H1 (cell line): ENCODE results near the gene PGBD5. TPM values are rescaled to one million over a fixed set of nuclear protein-coding genes. Genes with fewer than 3 reads are reported as not detected.

Source experiments
- CTCF ChIA-PET: fragments of 300-600 bp; sonication (Branson Sonifier 250); formaldehyde crosslinking; loops from one replicate; lab custom pipeline; 2021; ENCODE audit not compliant: partially characterized antibody; lab: Charles Lee
- POLR2A ChIA-PET: fragments of 300-600 bp; sonication (Branson Sonifier 250); formaldehyde crosslinking; loops from one replicate; lab custom pipeline; 2021; ENCODE audit warnings: inconsistent platforms; ENCODE audit not compliant: partially characterized antibody; lab: Charles Lee
- DNase-seq, 2 experiments: peaks; one replicate each; pipeline versions ENCODE4 v3.0.0 to v3.0.0-alpha.2; 2010 to 2022; ENCODE audit warnings: low spot score in 2 of 2, low read depth in 1 of 2, mixed read lengths in 1 of 2
- FAIRE-seq: peaks from 2 replicates; lab custom pipeline; 2011; peaks lifted over from hg19 to GRCh38; lab: Jason Lieb, UNC
- H2AFZ ChIP-seq: 2 replicates; pipeline ENCODE4 v1.8.1; 2012; ENCODE audit warnings: low read length, inconsistent platforms
- H2AK5ac ChIP-seq: 2 replicates; pipeline ENCODE4 v1.6.1; 2013; ENCODE audit warnings: low read depth, low read length
- H2BK120ac ChIP-seq: replicated peaks from 2 replicates; pipeline ENCODE3; 2013; ENCODE audit warnings: low read depth, low read length, inconsistent platforms
- H2BK12ac ChIP-seq: 2 replicates; pipeline ENCODE4 v1.6.1; 2013; ENCODE audit warnings: low read depth, low read length
- H2BK15ac ChIP-seq: 2 replicates; pipeline ENCODE4 v1.6.1; 2013; ENCODE audit warnings: low read length
- H2BK20ac ChIP-seq: 2 replicates; pipeline ENCODE4 v1.6.1; 2013; ENCODE audit warnings: low read length
- H2BK5ac ChIP-seq: 2 replicates; pipeline ENCODE4 v1.6.1; 2013; ENCODE audit warnings: low read depth, low read length
- H3K14ac ChIP-seq: 2 replicates; pipeline ENCODE4 v1.6.1; 2013; ENCODE audit warnings: inconsistent platforms; ENCODE audit not compliant: insufficient read length
- H3K18ac ChIP-seq: 2 replicates; pipeline ENCODE4 v1.6.1; 2013; ENCODE audit warnings: low read length; ENCODE audit errors: extremely low read depth
- H3K23ac ChIP-seq: 2 replicates; pipeline ENCODE4 v1.6.1; 2013; ENCODE audit warnings: inconsistent platforms; ENCODE audit not compliant: insufficient read length
- H3K23me2 ChIP-seq: 2 replicates; pipeline ENCODE4 v1.6.1; 2013; ENCODE audit warnings: low read depth, low read length
- H3K27ac ChIP-seq: 2 replicates; pipeline ENCODE4 v1.6.1; 2011; ENCODE audit warnings: low read depth, low read length, inconsistent platforms
- H3K27me3 ChIP-seq, 4 experiments: replicated peaks in 1 of 4; 1 replicate in 1 of 4; 2 replicates in 3 of 4; pipeline versions ENCODE4 v1.6.1 to v1.8.1; 2011 to 2013; ENCODE audit warnings: low read length in 3 of 4, mild to moderate bottlenecking in 3 of 4, inconsistent platforms in 2 of 4, mixed read lengths in 2 of 4, moderate library complexity in 1 of 4; ENCODE audit not compliant: control insufficient read depth in 3 of 4, insufficient read depth in 3 of 4; ENCODE audit errors: extremely low read depth in 1 of 4
- H3K36me3 ChIP-seq, 4 experiments: 2 replicates each; pipeline versions ENCODE4 v1.6.1 to v1.8.1; 2011 to 2013; ENCODE audit warnings: mild to moderate bottlenecking in 4 of 4, low read length in 3 of 4, moderate library complexity in 2 of 4, control low read depth in 1 of 4, inconsistent platforms in 1 of 4; ENCODE audit not compliant: insufficient read depth in 4 of 4, control insufficient read depth in 2 of 4
- H3K4ac ChIP-seq: replicated peaks from 2 replicates; pipeline ENCODE3; 2013; ENCODE audit warnings: low read length, low read depth, mixed read lengths, inconsistent platforms; ENCODE audit not compliant: insufficient read length
- H3K4me1 ChIP-seq, 4 experiments: replicated peaks in 1 of 4; 1 replicate in 1 of 4; 2 replicates in 3 of 4; pipeline versions ENCODE4 v1.6.1 to v1.8.1; 2011 to 2013; ENCODE audit warnings: low read length in 3 of 4, inconsistent platforms in 2 of 4, mixed read lengths in 1 of 4; ENCODE audit not compliant: insufficient read depth in 4 of 4, control insufficient read depth in 3 of 4
- H3K4me2 ChIP-seq, 2 experiments: 2 replicates each; pipeline versions ENCODE4 v1.6.1 to v1.8.1; 2011 to 2013; ENCODE audit warnings: low read depth in 2 of 2, low read length in 2 of 2, control low read depth in 1 of 2, inconsistent platforms in 1 of 2, mild to moderate bottlenecking in 1 of 2; ENCODE audit not compliant: insufficient read depth in 1 of 2
- H3K4me3 ChIP-seq, 4 experiments: fragments of 200-600, 300-600 bp in 1 of 4; sonication (generic), shearing (Covaris generic), sonication (Bioruptor Twin) in 1 of 4; 2 replicates each; pipeline versions ENCODE4 v1.5.1 to v1.8.1; 2011 to 2016; ENCODE audit warnings: low read length in 4 of 4, low read depth in 3 of 4, control low read depth in 2 of 4, inconsistent platforms in 2 of 4, mild to moderate bottlenecking in 2 of 4, mixed read lengths in 1 of 4, moderate library complexity in 1 of 4; ENCODE audit not compliant: insufficient read depth in 2 of 4; ENCODE audit errors: extremely low read depth in 1 of 4
- H3K56ac ChIP-seq: replicated peaks from 2 replicates; pipeline ENCODE3; 2013; ENCODE audit warnings: low read depth, mild to moderate bottlenecking, mixed read lengths, low read length, inconsistent platforms; ENCODE audit not compliant: insufficient read length
- H3K79me1 ChIP-seq: 2 replicates; pipeline ENCODE4 v1.6.1; 2013; ENCODE audit warnings: low read depth, low read length, control low read depth
- H3K79me2 ChIP-seq, 2 experiments: 2 replicates each; pipeline versions ENCODE4 v1.6.1 to v1.8.1; 2012 to 2013; ENCODE audit warnings: low read length in 2 of 2, mild to moderate bottlenecking in 2 of 2, inconsistent platforms in 1 of 2; ENCODE audit not compliant: insufficient read depth in 2 of 2, control insufficient read depth in 1 of 2
- H3K9ac ChIP-seq, 4 experiments: replicated peaks in 1 of 4; 1 replicate in 1 of 4; 2 replicates in 3 of 4; pipeline versions ENCODE4 v1.6.1 to v1.8.1; 2011 to 2013; ENCODE audit warnings: low read depth in 3 of 4, low read length in 3 of 4, control low read depth in 2 of 4, mild to moderate bottlenecking in 2 of 4, moderate library complexity in 2 of 4, inconsistent platforms in 1 of 4; ENCODE audit errors: extremely low read depth in 1 of 4
- H3K9me3 ChIP-seq, 2 experiments: 2 replicates each; pipeline versions ENCODE4 v1.6.1 to v1.8.1; 2012 to 2013; ENCODE audit warnings: mild to moderate bottlenecking in 2 of 2, moderate library complexity in 2 of 2, control low read depth in 1 of 2, inconsistent platforms in 1 of 2, low read depth in 1 of 2, low read length in 1 of 2, mixed read lengths in 1 of 2; ENCODE audit not compliant: insufficient read depth in 2 of 2
- H4K20me1 ChIP-seq, 2 experiments: replicated peaks in 1 of 2; 2 replicates each; pipeline versions ENCODE3 to v1.8.1; 2011 to 2013; ENCODE audit warnings: inconsistent platforms in 2 of 2, low read length in 2 of 2, mild to moderate bottlenecking in 1 of 2; ENCODE audit not compliant: insufficient read depth in 2 of 2, control insufficient read depth in 1 of 2
- H4K5ac ChIP-seq: 2 replicates; pipeline ENCODE4 v1.6.1; 2013; ENCODE audit warnings: low read length, low read depth, mixed read lengths, inconsistent platforms; ENCODE audit not compliant: insufficient read length
- H4K8ac ChIP-seq: 2 replicates; pipeline ENCODE4 v1.8.0; 2013; ENCODE audit warnings: mild to moderate bottlenecking, moderate library complexity, low read length, inconsistent platforms; ENCODE audit not compliant: insufficient read depth; ENCODE audit errors: extremely low read depth
- H4K91ac ChIP-seq: replicated peaks from 2 replicates; pipeline ENCODE3; 2013; ENCODE audit warnings: low read length, mixed read lengths, inconsistent platforms; ENCODE audit not compliant: insufficient read length
- BRCA1 ChIP-seq: IDR thresholded peaks from 2 replicates; pipeline ENCODE4 v1.6.1; 2012; ENCODE audit warnings: low read depth, low read length, improper control_type of control experiment
- CHD1 ChIP-seq: IDR thresholded peaks from 2 replicates; pipeline ENCODE4 v1.6.1; 2012; ENCODE audit warnings: low read depth, low read length, improper control_type of control experiment
- CREB1 ChIP-seq: IDR thresholded peaks from 2 replicates; pipeline ENCODE4 v1.6.1; 2012; ENCODE audit warnings: inconsistent platforms
- KDM5A ChIP-seq: fragments of 200-600 bp; IDR thresholded peaks from 2 replicates; pipeline ENCODE4 v1.7.1; 2012; ENCODE audit warnings: mild to moderate bottlenecking, low read length, inconsistent platforms, mixed read lengths
- RFX5 ChIP-seq: IDR thresholded peaks from 2 replicates; pipeline ENCODE4 v1.6.1; 2011; ENCODE audit warnings: low read depth, low read length, improper control_type of control experiment, borderline replicate concordance
- RXRA ChIP-seq: IDR thresholded peaks from 2 replicates; pipeline ENCODE4 v1.6.1; 2011; ENCODE audit warnings: low read depth, mild to moderate bottlenecking, low read length, moderate library complexity; ENCODE audit not compliant: insufficient read depth
- SIRT6 ChIP-seq: IDR thresholded peaks from one replicate; pipeline ENCODE4 v1.7.1; 2012; ENCODE audit warnings: low read length, inconsistent platforms
- TAF1 ChIP-seq: IDR thresholded peaks from 2 replicates; pipeline ENCODE4 v1.6.1; 2011; ENCODE audit warnings: mild to moderate bottlenecking, low read depth, low read length
- WGBS, 2 experiments: shearing (Covaris generic) in 1 of 2; methylation state at CpG; one replicate each; pipeline versions ENCODE4 v1.1.6 to v1.1.7; 2013 to 2015; ENCODE audit warnings: low lambda C conversion rate in 2 of 2, mixed read lengths in 2 of 2, inconsistent platforms in 1 of 2, low coverage in 1 of 2, missing lambda C conversion rate in 1 of 2; ENCODE audit not compliant: insufficient replicate concordance in 2 of 2, insufficient coverage in 1 of 2, insufficient read length in 1 of 2; ENCODE audit errors: extremely low coverage in 1 of 2, missing lambda C conversion rate in 1 of 2; 5-methylcytosine and 5-hydroxymethylcytosine counted together
- polyA plus RNA-seq, 7 experiments: library from polyadenylated mRNA; depleted of rRNA in 3 of 7; stranded (reverse) in 5 of 7; unstranded in 2 of 7; fragments of >200 nt in 5 of 7; fragments of 200-250 nt in 2 of 7; gene quantifications; 1 replicate in 5 of 7; 2 replicates in 1 of 7; 4 replicates in 1 of 7; pipeline versions ENCODE4 v1.2.1 to v1.2.3, GENCODE V29; 2011 to 2013; ENCODE audit warnings: missing spikeins in 2 of 7, mixed read lengths in 2 of 7
- total RNA-seq: library from RNA; stranded (reverse); fragmentation: NEBNext Ultra II Directional; extraction: Animal tissue kit (Norgen Biotek cat#: 25700); gene quantifications from 2 replicates; pipeline ENCODE4 v1.2.1, GENCODE V29; 2021
- TF ChIP-seq, protein P1 (sequence below), 3 experiments: IDR thresholded peaks; 1 replicate in 2 of 3; 2 replicates in 1 of 3; pipeline versions ENCODE4 v1.5.1 to v1.6.1; 2011; ENCODE audit warnings: low read length in 3 of 3, mild to moderate bottlenecking in 3 of 3, inconsistent platforms in 2 of 3, low read depth in 1 of 3, moderate library complexity in 1 of 3; ENCODE audit not compliant: insufficient read depth in 1 of 3; ENCODE audit errors: control extremely low read depth in 1 of 3
- TF ChIP-seq, protein P2 (sequence below): IDR thresholded peaks from 2 replicates; pipeline ENCODE4 v1.6.1; 2012; ENCODE audit warnings: inconsistent platforms

The PGBD5 gene
- total and polyA plus RNA-seq, 2 of the 8 experiments (the other 6 are each of a cell fraction or from before 2014, with no cell fraction given): 16.3 to 18.4 TPM

GRCh38 chr1:230347896-230348295 lies 78.2 kb downstream of the PGBD5 start:
- H3K4me2 ChIP-seq: no peak overlapping the region
- FAIRE-seq (no peak), DNase-seq (no peak)
- H3K27me3 ChIP-seq: no peaks in the 10 kb centered on the region
- no peak overlapping the region for H3K4ac ChIP-seq
- no peak overlapping the region for H2BK120ac ChIP-seq
- no peaks in the 10 kb centered on the region for H3K4me1 ChIP-seq
- no peak overlapping the region for H3K4me3 ChIP-seq
- H3K79me1 ChIP-seq: no peaks in the 10 kb centered on the region; the same call in 1 of the 2 replicates
- no peak overlapping the region for H4K8ac ChIP-seq
- no peak overlapping the region for H2BK15ac ChIP-seq
- no peak overlapping the region for H4K91ac ChIP-seq
- H2AK5ac ChIP-seq: no peak overlapping the region
- ChIA-PET POLR2A (interaction anchor here (1.1 kb wide), 1 partner anchor 29 kb away, joined by 4 read pairs; no protein-coding TSS in a partner anchor), CTCF (interaction anchor here (1.3 kb wide), 1 partner anchor 189 kb away, joined by 3 read pairs; no protein-coding TSS in a partner anchor)
- 89% methylated on average over 7 of the region's 7 CpGs; no CpG with 5 or more reads in 1 of the 2 experiments for WGBS, 2 experiments
- no peaks in the 10 kb centered on the region for H4K20me1 ChIP-seq
- H3K79me2 ChIP-seq: no peaks in the 10 kb centered on the region
- no peaks in the 10 kb centered on the region for H3K23me2 ChIP-seq
- no peak for TF ChIP-seq RXRA
- TF ChIP-seq CHD1: no peak
- TF ChIP-seq, protein P1, sequence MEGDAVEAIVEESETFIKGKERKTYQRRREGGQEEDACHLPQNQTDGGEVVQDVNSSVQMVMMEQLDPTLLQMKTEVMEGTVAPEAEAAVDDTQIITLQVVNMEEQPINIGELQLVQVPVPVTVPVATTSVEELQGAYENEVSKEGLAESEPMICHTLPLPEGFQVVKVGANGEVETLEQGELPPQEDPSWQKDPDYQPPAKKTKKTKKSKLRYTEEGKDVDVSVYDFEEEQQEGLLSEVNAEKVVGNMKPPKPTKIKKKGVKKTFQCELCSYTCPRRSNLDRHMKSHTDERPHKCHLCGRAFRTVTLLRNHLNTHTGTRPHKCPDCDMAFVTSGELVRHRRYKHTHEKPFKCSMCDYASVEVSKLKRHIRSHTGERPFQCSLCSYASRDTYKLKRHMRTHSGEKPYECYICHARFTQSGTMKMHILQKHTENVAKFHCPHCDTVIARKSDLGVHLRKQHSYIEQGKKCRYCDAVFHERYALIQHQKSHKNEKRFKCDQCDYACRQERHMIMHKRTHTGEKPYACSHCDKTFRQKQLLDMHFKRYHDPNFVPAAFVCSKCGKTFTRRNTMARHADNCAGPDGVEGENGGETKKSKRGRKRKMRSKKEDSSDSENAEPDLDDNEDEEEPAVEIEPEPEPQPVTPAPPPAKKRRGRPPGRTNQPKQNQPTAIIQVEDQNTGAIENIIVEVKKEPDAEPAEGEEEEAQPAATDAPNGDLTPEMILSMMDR (IDR thresholded peaks at IDR 0.05; ENCODE audit: control extremely low read depth in 1 of 3, insufficient read depth in 1 of 3, low read depth in 1 of 3, low read length in 3 of 3): no peak
- no peak for TF ChIP-seq BRCA1
- no peak for TF ChIP-seq SIRT6
- TF ChIP-seq TAF1: no peak
- no peak for TF ChIP-seq CREB1
- TF ChIP-seq RFX5: no peak
- no peak for TF ChIP-seq KDM5A
- TF ChIP-seq, protein P2, sequence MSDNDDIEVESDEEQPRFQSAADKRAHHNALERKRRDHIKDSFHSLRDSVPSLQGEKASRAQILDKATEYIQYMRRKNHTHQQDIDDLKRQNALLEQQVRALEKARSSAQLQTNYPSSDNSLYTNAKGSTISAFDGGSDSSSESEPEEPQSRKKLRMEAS: no peak
- H2BK20ac ChIP-seq: no peak overlapping the region
- no peaks in the 10 kb centered on the region for H3K9me3 ChIP-seq
- no peak overlapping the region for H2BK12ac ChIP-seq
- H4K5ac ChIP-seq: no peak overlapping the region
- no peak overlapping the region for H3K56ac ChIP-seq
- no peak overlapping the region for H3K14ac ChIP-seq
- H2AFZ ChIP-seq: no peak overlapping the region
- no peak overlapping the region for H3K9ac ChIP-seq
- H2BK5ac ChIP-seq: no peak overlapping the region; the same call in 1 of the 2 replicates
- H3K18ac ChIP-seq: no peak overlapping the region
- peaks cover 5 to 10% (median 7%) of the 10 kb centered on the region in 4 experiments; a peak in 7 of 8 replicates for H3K36me3 ChIP-seq
- H3K23ac ChIP-seq: no peak overlapping the region
- no peak overlapping the region for H3K27ac ChIP-seq
